Measurements from ENCODE around the gene DOCK8. TPM values are rescaled to one million over a fixed set of nuclear protein-coding genes. Genes with fewer than 3 reads are reported as not detected.

Gene DOCK8
- total and polyA plus RNA-seq, 2 experiments from 2014 or later, result 0.94 to 1.2 TPM

DNA sequence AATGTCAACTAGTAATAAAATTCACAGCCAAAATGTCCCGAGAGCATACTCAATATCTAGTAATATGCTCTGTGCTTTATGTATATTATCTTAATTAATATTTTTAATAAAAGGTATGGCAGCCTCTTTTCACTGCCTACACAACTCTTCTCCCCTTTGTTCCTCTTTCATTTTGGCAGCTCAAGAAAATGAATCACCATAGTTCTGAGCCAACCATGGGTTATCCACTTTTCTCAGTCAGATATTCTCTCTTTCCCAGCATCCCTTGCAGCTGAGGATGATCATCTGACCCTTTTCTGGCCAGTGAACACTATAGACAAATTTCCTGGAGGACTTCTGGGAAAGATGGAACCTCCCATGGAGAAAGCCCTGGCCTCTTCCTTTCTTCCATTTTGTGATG lies 8.2 kb upstream of the DOCK8 start (continued):
- TF ChIP-seq, protein P1, sequence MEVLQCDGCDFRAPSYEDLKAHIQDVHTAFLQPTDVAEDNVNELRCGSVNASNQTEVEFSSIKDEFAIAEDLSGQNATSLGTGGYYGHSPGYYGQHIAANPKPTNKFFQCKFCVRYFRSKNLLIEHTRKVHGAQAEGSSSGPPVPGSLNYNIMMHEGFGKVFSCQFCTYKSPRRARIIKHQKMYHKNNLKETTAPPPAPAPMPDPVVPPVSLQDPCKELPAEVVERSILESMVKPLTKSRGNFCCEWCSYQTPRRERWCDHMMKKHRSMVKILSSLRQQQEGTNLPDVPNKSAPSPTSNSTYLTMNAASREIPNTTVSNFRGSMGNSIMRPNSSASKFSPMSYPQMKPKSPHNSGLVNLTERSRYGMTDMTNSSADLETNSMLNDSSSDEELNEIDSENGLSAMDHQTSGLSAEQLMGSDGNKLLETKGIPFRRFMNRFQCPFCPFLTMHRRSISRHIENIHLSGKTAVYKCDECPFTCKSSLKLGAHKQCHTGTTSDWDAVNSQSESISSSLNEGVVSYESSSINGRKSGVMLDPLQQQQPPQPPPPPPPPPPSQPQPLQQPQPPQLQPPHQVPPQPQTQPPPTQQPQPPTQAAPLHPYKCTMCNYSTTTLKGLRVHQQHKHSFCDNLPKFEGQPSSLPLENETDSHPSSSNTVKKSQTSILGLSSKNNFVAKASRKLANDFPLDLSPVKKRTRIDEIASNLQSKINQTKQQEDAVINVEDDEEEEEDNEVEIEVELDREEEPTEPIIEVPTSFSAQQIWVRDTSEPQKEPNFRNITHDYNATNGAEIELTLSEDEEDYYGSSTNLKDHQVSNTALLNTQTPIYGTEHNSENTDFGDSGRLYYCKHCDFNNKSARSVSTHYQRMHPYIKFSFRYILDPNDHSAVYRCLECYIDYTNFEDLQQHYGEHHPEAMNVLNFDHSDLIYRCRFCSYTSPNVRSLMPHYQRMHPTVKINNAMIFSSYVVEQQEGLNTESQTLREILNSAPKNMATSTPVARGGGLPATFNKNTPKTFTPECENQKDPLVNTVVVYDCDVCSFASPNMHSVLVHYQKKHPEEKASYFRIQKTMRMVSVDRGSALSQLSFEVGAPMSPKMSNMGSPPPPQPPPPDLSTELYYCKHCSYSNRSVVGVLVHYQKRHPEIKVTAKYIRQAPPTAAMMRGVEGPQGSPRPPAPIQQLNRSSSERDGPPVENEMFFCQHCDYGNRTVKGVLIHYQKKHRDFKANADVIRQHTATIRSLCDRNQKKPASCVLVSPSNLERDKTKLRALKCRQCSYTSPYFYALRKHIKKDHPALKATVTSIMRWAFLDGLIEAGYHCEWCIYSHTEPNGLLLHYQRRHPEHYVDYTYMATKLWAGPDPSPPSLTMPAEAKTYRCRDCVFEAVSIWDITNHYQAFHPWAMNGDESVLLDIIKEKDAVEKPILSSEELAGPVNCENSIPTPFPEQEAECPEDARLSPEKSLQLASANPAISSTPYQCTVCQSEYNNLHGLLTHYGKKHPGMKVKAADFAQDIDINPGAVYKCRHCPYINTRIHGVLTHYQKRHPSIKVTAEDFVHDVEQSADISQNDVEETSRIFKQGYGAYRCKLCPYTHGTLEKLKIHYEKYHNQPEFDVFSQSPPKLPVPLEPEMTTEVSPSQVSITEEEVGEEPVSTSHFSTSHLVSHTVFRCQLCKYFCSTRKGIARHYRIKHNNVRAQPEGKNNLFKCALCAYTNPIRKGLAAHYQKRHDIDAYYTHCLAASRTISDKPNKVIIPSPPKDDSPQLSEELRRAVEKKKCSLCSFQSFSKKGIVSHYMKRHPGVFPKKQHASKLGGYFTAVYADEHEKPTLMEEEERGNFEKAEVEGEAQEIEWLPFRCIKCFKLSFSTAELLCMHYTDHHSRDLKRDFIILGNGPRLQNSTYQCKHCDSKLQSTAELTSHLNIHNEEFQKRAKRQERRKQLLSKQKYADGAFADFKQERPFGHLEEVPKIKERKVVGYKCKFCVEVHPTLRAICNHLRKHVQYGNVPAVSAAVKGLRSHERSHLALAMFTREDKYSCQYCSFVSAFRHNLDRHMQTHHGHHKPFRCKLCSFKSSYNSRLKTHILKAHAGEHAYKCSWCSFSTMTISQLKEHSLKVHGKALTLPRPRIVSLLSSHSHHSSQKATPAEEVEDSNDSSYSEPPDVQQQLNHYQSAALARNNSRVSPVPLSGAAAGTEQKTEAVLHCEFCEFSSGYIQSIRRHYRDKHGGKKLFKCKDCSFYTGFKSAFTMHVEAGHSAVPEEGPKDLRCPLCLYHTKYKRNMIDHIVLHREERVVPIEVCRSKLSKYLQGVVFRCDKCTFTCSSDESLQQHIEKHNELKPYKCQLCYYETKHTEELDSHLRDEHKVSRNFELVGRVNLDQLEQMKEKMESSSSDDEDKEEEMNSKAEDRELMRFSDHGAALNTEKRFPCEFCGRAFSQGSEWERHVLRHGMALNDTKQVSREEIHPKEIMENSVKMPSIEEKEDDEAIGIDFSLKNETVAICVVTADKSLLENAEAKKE (CRISPR knock-in tag; IDR thresholded peaks at IDR 0.05), result no peak
- TF ChIP-seq, protein P2, sequence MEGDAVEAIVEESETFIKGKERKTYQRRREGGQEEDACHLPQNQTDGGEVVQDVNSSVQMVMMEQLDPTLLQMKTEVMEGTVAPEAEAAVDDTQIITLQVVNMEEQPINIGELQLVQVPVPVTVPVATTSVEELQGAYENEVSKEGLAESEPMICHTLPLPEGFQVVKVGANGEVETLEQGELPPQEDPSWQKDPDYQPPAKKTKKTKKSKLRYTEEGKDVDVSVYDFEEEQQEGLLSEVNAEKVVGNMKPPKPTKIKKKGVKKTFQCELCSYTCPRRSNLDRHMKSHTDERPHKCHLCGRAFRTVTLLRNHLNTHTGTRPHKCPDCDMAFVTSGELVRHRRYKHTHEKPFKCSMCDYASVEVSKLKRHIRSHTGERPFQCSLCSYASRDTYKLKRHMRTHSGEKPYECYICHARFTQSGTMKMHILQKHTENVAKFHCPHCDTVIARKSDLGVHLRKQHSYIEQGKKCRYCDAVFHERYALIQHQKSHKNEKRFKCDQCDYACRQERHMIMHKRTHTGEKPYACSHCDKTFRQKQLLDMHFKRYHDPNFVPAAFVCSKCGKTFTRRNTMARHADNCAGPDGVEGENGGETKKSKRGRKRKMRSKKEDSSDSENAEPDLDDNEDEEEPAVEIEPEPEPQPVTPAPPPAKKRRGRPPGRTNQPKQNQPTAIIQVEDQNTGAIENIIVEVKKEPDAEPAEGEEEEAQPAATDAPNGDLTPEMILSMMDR (conservative IDR thresholded peaks at IDR 0.05; ENCODE audit: low read depth in 2 of 2), result no peak
- TF ChIP-seq EZH2phosphoT487 (IDR thresholded peaks at IDR 0.05; ENCODE audit: unreplicated experiment), result no peak
- TF ChIP-seq ZNF114 (CRISPR knock-in tag; IDR thresholded peaks at IDR 0.05), result no peak
- TF ChIP-seq JUNB (IDR thresholded peaks at IDR 0.05; ENCODE audit: unreplicated experiment), result no peak

- Histone ChIP-seq H3K4me2 (no peak overlapping the region), H3K79me2 (replicated peaks; ENCODE audit: insufficient read depth) (no peaks in the 10 kb centered on the region), H3K4me1 (ENCODE audit: insufficient read depth) (no peaks in the 10 kb centered on the region), H3K9me2 (ENCODE audit: insufficient read depth) (no peaks in the 10 kb centered on the region; the same call in 1 of the 2 replicates), H3F3A (replicated peaks; ENCODE audit: low read depth) (peaks cover 5% of the 10 kb centered on the region; the same call in 1 of the 2 replicates), H4K20me1 (replicated peaks; ENCODE audit: insufficient read depth) (no peaks in the 10 kb centered on the region), H3K27me3 (ENCODE audit: insufficient read depth) (peaks cover 27% of the 10 kb centered on the region), H3K4me3 (no peak overlapping the region), H2AFZ (peak overlapping the region; percentile 78; the same call in 1 of the 2 replicates), H3K27ac (ENCODE audit: low read depth) (no peak overlapping the region), H3K36me3 (ENCODE audit: insufficient read depth) (no peaks in the 10 kb centered on the region)
- ATAC-seq (no peak), DNase-seq (ENCODE audit: low spot score) (no peak)
- Mint-ChIP-seq H3K36me3 (ENCODE audit: low read depth) (no peaks in the 10 kb centered on the region), H3K9me3 (no peaks in the 10 kb centered on the region), H3K4me3 (no peak overlapping the region), H3K27me3 (ENCODE audit: insufficient read depth, low read depth, poor library complexity) (peaks cover 9% of the 10 kb centered on the region), H3K4me1 (no peaks in the 10 kb centered on the region), H3K27ac (no peak overlapping the region)
- no peak for TF ChIP-seq ZNF331 (CRISPR knock-in tag; IDR thresholded peaks at IDR 0.05; ENCODE audit: low read depth)
- no peak for TF ChIP-seq ETS1 (IDR thresholded peaks at IDR 0.05)
- no peak for TF ChIP-seq REST (IDR thresholded peaks at IDR 0.05; ENCODE audit: unreplicated experiment)
- no peak for TF ChIP-seq STAT1 (IDR thresholded peaks at IDR 0.05; ENCODE audit: unreplicated experiment)
- TF ChIP-seq JUNB (IDR thresholded peaks at IDR 0.05; ENCODE audit: unreplicated experiment), result no peak
- no peak for TF ChIP-seq EZH2phosphoT487 (IDR thresholded peaks at IDR 0.05; ENCODE audit: unreplicated experiment)
- TF ChIP-seq NANOG (IDR thresholded peaks at IDR 0.05; ENCODE audit: borderline replicate concordance), result no peak
- TF ChIP-seq CREB1 (CRISPR knock-in tag; IDR thresholded peaks at IDR 0.05; ENCODE audit: low read depth), result no peak
- TF ChIP-seq EZH2 (IDR thresholded peaks at IDR 0.05; ENCODE audit: low read depth, unreplicated experiment), result no peak
- no peak for TF ChIP-seq ZNF114 (CRISPR knock-in tag; IDR thresholded peaks at IDR 0.05)
Measured at GRCh38 chr9:209143-209758, 5.4 kb upstream of the DOCK8 start.

Measured in GM23338 (cell line).